T-helper 17 cell (primary cell): ENCODE data around the gene OR52D1. TPM values are rescaled to one million over a fixed set of nuclear protein-coding genes. Genes with fewer than 3 reads are reported as not detected.

ENCODE experiments used
- ATAC-seq: fragments of 150-1000 bp; cut with Tn5 transposase; 2 replicates; pipeline ENCODE4 v1.10.0; 2021; ENCODE audit warnings: mild to moderate bottlenecking, moderate library complexity
- DNase-seq, 3 donors: peaks; one replicate each; pipeline versions ENCODE4 v3.0.0 to v3.0.0-alpha.2; 2020 to 2021
- H3K9me3 ChIP-seq: one replicate; pipeline ENCODE4 v1.7.0; 2013; ENCODE audit warnings: low read length, mild to moderate bottlenecking; ENCODE audit not compliant: control insufficient read depth, poor library complexity, severe bottlenecking
- H3K27ac Mint-ChIP-seq: one replicate; pipeline ENCODE4 v1.8.0; 2022; ENCODE audit warnings: mild to moderate bottlenecking, moderate library complexity, mixed read lengths
- H3K27me3 Mint-ChIP-seq: one replicate; pipeline ENCODE4 v1.8.0; 2022; ENCODE audit warnings: mixed read lengths
- H3K36me3 Mint-ChIP-seq: one replicate; pipeline ENCODE4 v1.8.0; 2022; ENCODE audit warnings: low read depth, mixed read lengths
- H3K4me1 Mint-ChIP-seq: one replicate; pipeline ENCODE4 v1.8.0; 2022; ENCODE audit warnings: mild to moderate bottlenecking, mixed read lengths
- H3K4me3 Mint-ChIP-seq: one replicate; pipeline ENCODE4 v1.8.0; 2022; ENCODE audit warnings: mild to moderate bottlenecking, moderate library complexity, mixed read lengths
- total RNA-seq, 4 donors: library from RNA in 2 of 4; stranded (reverse) in 2 of 4; gene quantifications; one replicate each; pipeline ENCODE4 v1.2.3 and lab custom pipeline; 2022 to 2026

Gene OR52D1
- total RNA-seq, 2 donors from 2014 or later: not detected

DNA sequence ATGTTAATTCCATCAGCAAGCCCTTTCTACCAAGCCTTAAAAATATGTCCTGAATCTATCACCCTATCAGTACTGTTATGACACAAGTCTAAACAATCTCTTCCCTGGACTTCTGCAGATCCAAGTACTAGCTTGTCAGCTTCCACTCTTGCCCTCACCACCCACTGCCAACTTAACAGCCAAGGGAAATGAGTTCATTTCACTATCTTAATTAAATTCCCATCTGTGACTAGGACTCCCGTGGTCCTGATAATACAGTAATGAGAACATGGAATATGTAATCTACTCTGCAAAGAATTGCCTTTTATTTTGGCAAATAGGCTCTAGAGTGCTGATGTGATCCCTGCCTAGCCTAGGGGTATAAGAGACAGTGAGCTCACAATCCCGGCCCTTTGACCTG, 11.2 kb downstream of the OR52D1 start:
- H3K27me3 Mint-ChIP-seq: peaks cover 32% of the 10 kb centered on the region
- no peak overlapping the region for H3K27ac Mint-ChIP-seq
- ATAC-seq (no peak), DNase-seq (no peak)
- H3K36me3 Mint-ChIP-seq: peaks cover 2% of the 10 kb centered on the region
- no peaks in the 10 kb centered on the region for H3K9me3 ChIP-seq
- no peak overlapping the region for H3K4me3 Mint-ChIP-seq
- H3K4me1 Mint-ChIP-seq: no peaks in the 10 kb centered on the region

DNA sequence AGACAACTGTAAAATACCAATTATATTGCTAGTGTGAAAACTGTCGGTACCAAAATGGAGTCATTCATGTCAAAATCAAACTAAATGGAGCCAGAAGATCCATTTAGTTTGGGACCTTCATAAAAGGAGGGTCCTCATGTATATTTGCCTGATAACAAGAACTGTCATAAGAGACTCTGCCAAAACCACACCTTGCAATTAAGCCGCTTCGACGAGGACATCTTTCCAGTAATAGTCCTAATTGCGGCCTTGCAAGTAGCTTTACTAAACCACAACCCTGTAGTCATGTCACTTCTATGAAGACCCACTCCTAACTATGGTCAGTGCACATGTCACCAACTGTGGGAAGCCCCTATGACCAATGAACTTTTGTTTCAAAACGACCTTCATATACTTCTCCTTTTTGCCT, 11.9 kb downstream of the OR52D1 start:
- no peaks in the 10 kb centered on the region for H3K4me1 Mint-ChIP-seq
- H3K9me3 ChIP-seq: no peaks in the 10 kb centered on the region
- peaks cover 2% of the 10 kb centered on the region for H3K36me3 Mint-ChIP-seq
- ATAC-seq (no peak), DNase-seq (no peak)
- no peak overlapping the region for H3K27ac Mint-ChIP-seq
- no peak overlapping the region for H3K4me3 Mint-ChIP-seq
- peaks cover 38% of the 10 kb centered on the region for H3K27me3 Mint-ChIP-seq

DNA sequence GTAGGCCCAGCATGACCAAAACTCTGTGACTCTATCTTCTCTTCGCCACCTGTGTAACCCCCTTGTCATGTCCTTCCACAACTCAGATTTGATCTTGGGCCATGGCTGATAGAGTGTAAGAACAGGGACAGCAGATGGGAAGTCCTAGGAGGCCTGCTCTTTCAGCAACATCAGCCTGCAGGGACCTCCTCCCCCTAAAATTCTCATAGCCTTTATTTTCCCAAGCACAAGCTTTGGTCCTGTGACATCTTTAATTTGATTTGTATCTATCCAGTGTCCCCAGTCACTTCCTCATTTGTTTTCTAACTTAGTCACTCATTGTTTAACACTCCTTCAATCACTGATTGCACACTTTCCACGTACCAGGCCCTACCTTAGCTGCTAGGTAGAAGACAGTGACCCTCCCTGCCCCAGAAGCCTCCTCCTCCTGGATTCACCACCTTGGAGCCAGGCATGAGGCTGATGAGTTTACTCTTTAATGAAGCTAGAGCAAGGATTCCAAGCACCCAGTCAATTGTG, 16.0 kb downstream of the OR52D1 start:
- H3K9me3 ChIP-seq: no peaks in the 10 kb centered on the region
- ATAC-seq (no peak), DNase-seq (no peak)
- H3K4me1 Mint-ChIP-seq: peaks cover 2% of the 10 kb centered on the region
- H3K27ac Mint-ChIP-seq: no peak overlapping the region
- no peak overlapping the region for H3K4me3 Mint-ChIP-seq
- peaks cover 2% of the 10 kb centered on the region for H3K36me3 Mint-ChIP-seq
- H3K27me3 Mint-ChIP-seq: peaks cover 63% of the 10 kb centered on the region

DNA sequence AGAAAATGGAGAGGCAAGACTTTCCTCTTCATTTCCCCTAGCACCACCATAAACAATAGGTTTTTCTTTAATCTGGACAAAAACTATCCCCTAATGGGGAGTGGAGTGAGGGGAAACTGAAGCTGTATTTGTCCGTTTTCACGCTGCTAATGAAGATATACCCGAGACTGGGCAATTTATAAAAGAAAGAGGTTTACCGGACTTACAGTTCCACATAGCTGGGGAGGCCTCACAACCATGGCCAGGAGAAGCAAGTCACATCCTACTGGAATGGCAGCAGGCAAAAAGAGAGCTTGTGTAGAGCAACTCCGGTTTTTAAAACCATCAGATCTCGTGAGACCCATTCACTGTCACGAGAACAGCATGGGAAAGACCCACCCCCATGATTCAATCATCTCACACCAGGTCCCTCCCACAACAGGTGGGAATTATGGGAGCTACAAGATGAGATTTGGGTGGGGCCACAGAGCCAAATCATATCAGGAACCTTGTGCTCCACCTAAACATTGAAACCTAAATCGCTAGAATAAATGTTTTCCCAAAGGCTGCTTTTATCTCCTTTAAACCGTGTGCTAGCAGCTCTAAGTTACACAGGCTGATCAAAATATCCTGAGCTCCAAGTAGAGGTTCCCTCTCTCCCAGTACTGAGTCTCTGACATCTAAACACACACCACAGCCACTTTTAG, 17.0 kb downstream of the OR52D1 start:
- peaks cover 2% of the 10 kb centered on the region for H3K36me3 Mint-ChIP-seq
- H3K4me1 Mint-ChIP-seq: peaks cover 6% of the 10 kb centered on the region
- no peak overlapping the region for H3K27ac Mint-ChIP-seq
- no peak overlapping the region for H3K4me3 Mint-ChIP-seq
- H3K9me3 ChIP-seq: no peaks in the 10 kb centered on the region
- peaks cover 65% of the 10 kb centered on the region for H3K27me3 Mint-ChIP-seq
- DNase-seq: no peak
- no peak for ATAC-seq

DNA sequence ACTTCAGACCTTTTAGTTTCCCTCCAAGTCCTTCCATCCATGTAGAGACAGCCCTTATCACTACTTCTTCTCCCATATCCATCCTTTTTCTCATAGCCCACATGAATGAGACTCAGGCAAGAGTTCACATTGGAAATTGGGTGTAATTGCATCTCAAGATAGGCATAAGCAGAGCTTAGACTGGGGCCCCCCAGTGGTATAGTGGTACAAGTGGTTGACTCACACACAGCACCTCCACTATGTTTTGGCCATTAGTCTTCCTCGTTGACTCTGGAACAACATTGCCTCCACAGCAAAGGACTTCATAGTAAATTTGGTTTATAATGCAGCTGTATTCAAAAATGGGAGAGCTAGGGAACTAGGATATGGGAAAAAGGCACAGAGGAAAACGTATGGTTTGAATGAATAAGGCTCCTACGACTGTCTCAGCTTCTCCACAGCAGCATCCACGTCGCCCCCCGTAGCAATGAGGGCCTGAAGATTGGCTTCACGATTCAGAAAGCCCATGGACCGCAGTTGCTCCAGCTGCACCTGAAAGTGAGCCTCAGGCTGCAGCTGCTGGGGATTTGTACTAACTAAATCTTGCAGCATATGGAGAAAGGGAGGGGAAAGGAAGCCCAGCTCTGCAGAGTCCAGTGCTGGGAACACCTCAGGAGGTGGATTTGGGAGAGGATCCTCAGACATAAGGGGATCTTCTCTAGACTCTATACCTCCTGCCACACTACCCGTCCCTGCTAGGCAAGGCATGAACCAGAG, 18.9 kb downstream of the OR52D1 start:
- no peak for DNase-seq
- peaks cover 55% of the 10 kb centered on the region for H3K27me3 Mint-ChIP-seq
- H3K27ac Mint-ChIP-seq: no peak overlapping the region
- no peaks in the 10 kb centered on the region for H3K9me3 ChIP-seq
- no peaks in the 10 kb centered on the region for H3K36me3 Mint-ChIP-seq
- no peak for ATAC-seq
- H3K4me1 Mint-ChIP-seq: peaks cover 6% of the 10 kb centered on the region
- H3K4me3 Mint-ChIP-seq: no peak overlapping the region

DNA sequence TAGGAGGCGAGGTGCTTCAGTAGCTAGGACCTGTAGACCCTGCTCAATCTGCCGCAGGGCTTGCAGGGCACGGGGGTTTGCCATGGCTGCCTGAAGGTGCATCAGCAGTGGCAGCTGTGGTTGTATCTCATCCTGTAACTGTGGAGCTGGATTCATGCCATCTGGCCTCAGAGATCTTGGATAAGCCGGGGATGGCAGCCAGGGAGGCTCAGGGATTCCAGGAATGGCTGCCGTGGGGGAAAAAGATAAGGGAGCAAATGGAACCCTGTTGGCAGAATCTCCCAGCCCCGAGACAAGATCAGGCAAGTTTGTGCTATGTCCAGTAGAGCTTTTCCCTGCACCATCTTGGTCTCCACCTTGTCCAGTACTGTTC, 19.4 kb downstream of the OR52D1 start:
- Mint-ChIP-seq H3K27ac (no peak overlapping the region), H3K4me1 (peaks cover 6% of the 10 kb centered on the region), H3K36me3 (no peaks in the 10 kb centered on the region), H3K4me3 (no peak overlapping the region), H3K27me3 (peaks cover 51% of the 10 kb centered on the region)
- ATAC-seq (no peak), DNase-seq (no peak)
- H3K9me3 ChIP-seq: no peaks in the 10 kb centered on the region

DNA sequence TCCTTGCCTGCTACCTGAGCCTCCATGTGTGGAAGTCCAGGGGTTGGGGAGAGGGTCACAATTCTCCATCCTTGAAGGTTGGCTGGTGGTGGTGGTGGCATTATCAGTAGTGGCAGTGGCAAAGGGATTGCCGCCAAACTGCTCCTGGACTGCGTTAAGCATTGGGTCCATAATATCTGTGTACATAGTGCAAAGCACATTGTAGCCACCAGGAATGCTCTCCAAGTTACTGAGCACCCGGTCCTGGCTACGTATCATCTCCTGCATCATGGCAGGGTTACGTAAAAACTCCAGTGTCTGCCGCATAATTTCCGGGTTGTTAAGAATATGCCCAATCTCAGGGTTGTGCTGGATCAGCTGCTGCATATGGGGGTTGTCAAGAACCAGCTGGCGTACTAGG, 20.1 kb downstream of the OR52D1 start:
- Mint-ChIP-seq H3K4me3 (no peak overlapping the region), H3K4me1 (peaks cover 6% of the 10 kb centered on the region), H3K36me3 (no peaks in the 10 kb centered on the region), H3K27me3 (peaks cover 51% of the 10 kb centered on the region), H3K27ac (no peak overlapping the region)
- no peak for ATAC-seq
- no peak for DNase-seq
- no peaks in the 10 kb centered on the region for H3K9me3 ChIP-seq

DNA sequence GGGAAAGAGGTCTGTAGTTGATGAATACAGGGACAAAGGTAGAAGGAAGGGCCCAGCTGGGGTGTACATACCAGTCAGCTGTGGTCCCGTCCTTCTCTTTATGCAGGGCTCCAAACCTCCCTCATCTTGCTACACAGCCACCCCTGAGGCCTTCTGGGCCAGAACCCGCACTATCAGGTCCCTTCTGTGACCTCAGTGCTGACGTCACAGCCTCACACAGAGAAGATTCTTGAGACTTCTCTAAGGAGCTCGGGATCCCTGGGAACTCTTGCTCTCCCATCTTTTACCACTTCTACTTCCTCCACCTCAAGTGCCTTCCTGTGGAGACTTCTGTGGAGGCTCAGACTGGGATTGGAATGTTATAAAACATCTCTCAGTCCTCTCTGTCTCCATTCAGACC, 21.3 kb downstream of the OR52D1 start, which contains the start of gene UBQLN3:
UBQLN3 (minus strand) TSS at position 155 of the 400 bp plus-strand sequence. CDS start 399 bp downstream, outside the sequence.
- DNase-seq (no peak), ATAC-seq (no peak)
- H3K9me3 ChIP-seq: no peaks in the 10 kb centered on the region
- H3K27me3 Mint-ChIP-seq: peaks cover 45% of the 10 kb centered on the region
- peaks cover 6% of the 10 kb centered on the region for H3K4me1 Mint-ChIP-seq
- H3K27ac Mint-ChIP-seq: no peak within 1 kb of the TSS
- no peaks in the 10 kb centered on the region for H3K36me3 Mint-ChIP-seq
- H3K4me3 Mint-ChIP-seq: no peak within 1 kb of the TSS

DNA sequence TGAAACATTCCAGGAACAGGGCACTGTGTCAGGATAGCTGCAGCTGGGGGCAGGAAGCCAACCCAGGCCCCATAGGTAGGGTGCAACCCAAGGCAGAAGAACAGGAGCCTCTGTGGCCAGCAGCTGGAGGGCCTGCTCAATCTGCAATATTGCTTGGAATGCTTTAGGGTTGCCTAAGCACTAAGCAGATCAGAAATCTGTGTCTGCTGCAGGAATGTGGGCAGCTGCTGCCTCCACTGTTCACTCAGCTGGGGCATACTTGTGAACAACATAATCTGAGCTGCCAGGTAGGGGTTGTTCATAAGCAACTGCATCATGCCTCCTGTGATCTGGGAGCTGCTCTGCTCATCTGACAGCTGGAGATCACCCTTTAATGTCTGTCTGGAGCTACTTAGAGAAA, 26.4 kb downstream of the OR52D1 start:
- no peaks in the 10 kb centered on the region for H3K36me3 Mint-ChIP-seq
- H3K9me3 ChIP-seq: no peaks in the 10 kb centered on the region
- H3K27ac Mint-ChIP-seq: no peak overlapping the region
- H3K4me1 Mint-ChIP-seq: peaks cover under 1% of the 10 kb centered on the region
- peaks cover 14% of the 10 kb centered on the region for H3K27me3 Mint-ChIP-seq
- no peak overlapping the region for H3K4me3 Mint-ChIP-seq
- no peak for DNase-seq
- ATAC-seq: no peak

DNA sequence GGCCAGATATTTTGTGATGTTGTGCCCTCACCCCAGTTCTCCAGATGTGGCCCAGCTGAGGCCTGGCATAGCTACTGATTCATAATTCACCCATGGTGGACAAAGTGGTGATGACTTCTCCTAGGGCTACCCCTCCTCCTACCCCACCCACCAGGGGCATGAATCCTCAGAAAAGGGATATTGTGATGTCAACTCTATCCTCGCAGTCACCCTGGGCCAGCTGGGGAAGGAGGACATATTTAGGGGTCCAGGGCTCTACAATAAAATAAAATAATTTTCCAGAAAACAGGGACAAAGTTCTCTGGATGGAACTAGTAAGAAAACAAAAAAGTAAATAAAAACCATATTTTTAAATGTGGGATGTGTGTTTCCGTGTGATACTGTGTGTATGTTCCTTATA, 28.1 kb downstream of the OR52D1 start, which contains the start of gene UBQLNL:
UBQLNL (minus strand) TSS at position 101 of the 400 bp plus-strand sequence. CDS start 258 bp downstream, outside the sequence.
- no peak for ATAC-seq
- H3K27ac Mint-ChIP-seq: no peak within 1 kb of the TSS

DNA sequence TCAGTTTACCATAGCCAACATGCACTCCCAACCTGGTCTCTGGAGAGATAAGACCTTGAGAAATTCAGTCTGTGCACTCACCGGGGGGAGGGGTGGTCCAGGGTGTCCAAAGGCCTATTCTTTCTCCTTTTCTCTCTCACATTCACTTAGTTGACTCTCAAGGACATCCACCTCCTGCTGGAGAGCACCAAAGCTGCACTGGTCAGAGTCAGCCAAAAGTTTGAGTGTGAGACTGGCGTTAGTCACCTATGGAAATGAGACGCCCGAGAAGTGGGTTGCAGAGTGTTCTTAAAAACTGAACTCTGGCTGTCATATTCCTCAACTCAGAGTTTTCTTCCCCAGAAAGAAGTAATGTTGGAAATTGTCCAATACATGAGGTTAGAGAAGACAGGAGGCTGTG, 33.1 kb downstream of the OR52D1 start:
- H3K9me3 ChIP-seq: no peaks in the 10 kb centered on the region
- Mint-ChIP-seq H3K36me3 (no peaks in the 10 kb centered on the region), H3K27me3 (peaks cover 16% of the 10 kb centered on the region), H3K27ac (no peak overlapping the region), H3K4me3 (no peak overlapping the region), H3K4me1 (no peaks in the 10 kb centered on the region)
- DNase-seq (no peak), ATAC-seq (no peak)

More for the DNA sequence above, 28.1 kb downstream of the OR52D1 start, which contains the start of gene UBQLNL:
- no peaks in the 10 kb centered on the region for H3K4me1 Mint-ChIP-seq
- no peaks in the 10 kb centered on the region for H3K9me3 ChIP-seq
- no peaks in the 10 kb centered on the region for H3K36me3 Mint-ChIP-seq
- H3K4me3 Mint-ChIP-seq: no peak within 1 kb of the TSS
- H3K27me3 Mint-ChIP-seq: peaks cover 5% of the 10 kb centered on the region
- no peak for DNase-seq

DNA sequence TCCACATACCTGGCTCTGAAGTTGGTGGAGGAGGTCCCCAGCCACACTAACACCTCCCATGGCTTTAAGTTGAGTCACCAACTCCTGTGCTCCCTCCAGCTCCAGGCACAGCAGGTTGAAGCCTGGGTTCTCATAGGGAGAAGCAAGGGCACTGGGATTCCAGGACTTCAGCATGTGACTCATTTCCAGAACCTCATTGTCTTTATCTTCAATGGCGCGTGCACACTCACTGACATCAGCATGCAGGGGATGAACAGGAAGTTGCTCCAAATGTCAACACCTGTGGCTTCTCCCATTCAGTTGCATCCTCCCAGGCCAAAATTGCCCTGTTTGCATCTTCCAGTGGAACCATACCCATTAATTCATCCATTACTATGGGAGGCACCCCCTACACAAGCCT, 33.8 kb downstream of the OR52D1 start:
- no peak overlapping the region for H3K4me3 Mint-ChIP-seq
- peaks cover 23% of the 10 kb centered on the region for H3K27me3 Mint-ChIP-seq
- H3K27ac Mint-ChIP-seq: no peak overlapping the region
- no peaks in the 10 kb centered on the region for H3K36me3 Mint-ChIP-seq
- no peaks in the 10 kb centered on the region for H3K9me3 ChIP-seq
- H3K4me1 Mint-ChIP-seq: no peaks in the 10 kb centered on the region
- ATAC-seq (no peak), DNase-seq (no peak)

DNA sequence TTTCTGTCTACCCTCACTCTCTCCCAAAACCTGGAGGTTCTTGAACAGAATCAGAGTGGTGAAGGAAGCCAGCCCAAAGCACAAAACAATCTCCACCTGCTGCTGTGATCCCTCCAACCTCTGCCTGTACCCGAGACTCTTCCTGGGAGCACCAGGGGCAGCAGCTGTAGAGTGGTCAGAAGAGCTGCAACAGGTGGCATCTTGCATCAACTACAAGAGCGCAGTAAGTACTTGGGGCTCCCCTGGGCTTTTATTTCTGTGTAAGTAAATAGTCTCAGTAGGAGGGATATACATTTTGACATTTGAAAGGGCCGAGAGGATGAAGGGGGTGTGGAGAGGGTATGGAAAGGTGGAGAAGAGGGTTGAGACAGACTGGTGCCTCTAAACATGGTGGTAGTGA, 36.3 kb downstream of the OR52D1 start:
- no peaks in the 10 kb centered on the region for H3K4me1 Mint-ChIP-seq
- no peak overlapping the region for H3K4me3 Mint-ChIP-seq
- H3K27me3 Mint-ChIP-seq: peaks cover 25% of the 10 kb centered on the region
- H3K27ac Mint-ChIP-seq: no peak overlapping the region
- no peaks in the 10 kb centered on the region for H3K9me3 ChIP-seq
- no peaks in the 10 kb centered on the region for H3K36me3 Mint-ChIP-seq
- DNase-seq (no peak), ATAC-seq (no peak)
